ENCODE measurements around the gene C1orf56. TPM values are rescaled to one million over a fixed set of nuclear protein-coding genes. Genes with fewer than 3 reads are reported as not detected.

The C1orf56 gene
- 1.0 and 1.2 TPM in 2 replicates for total RNA-seq

- H3K9me3 Mint-ChIP-seq: no peaks in the 10 kb centered on the region
- intact Hi-C loops (cut with micrococcal nuclease): loop anchor here (2.0 kb wide), 2 partner anchors 23 to 39 kb away; partner anchors contain the start of genes GABPB2 and PRUNE1
- H3K27me3 Mint-ChIP-seq: no peaks in the 10 kb centered on the region
- peak within 1 kb of the TSS; percentile 93 for H3K4me3 Mint-ChIP-seq
- DNase-seq: peak; percentile 88
- H3K27ac Mint-ChIP-seq: peak within 1 kb of the TSS; percentile 84
- peaks cover 49% of the 10 kb centered on the region for H3K4me1 Mint-ChIP-seq
- H3K36me3 Mint-ChIP-seq (ENCODE audit: low read depth): peaks cover 21% of the 10 kb centered on the region
Measured at GRCh38 chr1:151047591-151047924, at the start of gene C1orf56. TSS of gene C1orf56 (plus strand) at chr1:151047751. CDS start at chr1:151047848, 97 bp downstream.

GRCh38 chr1:150997949-150998348, 49.6 kb upstream of the C1orf56 start:
- peaks cover 31% of the 10 kb centered on the region for H3K36me3 Mint-ChIP-seq (ENCODE audit: low read depth)

GRCh38 chr1:150999051-150999674, 48.4 kb upstream of the C1orf56 start:
- no peaks in the 10 kb centered on the region for H3K9me3 Mint-ChIP-seq
- H3K27me3 Mint-ChIP-seq: no peaks in the 10 kb centered on the region
- H3K27ac Mint-ChIP-seq: no peak overlapping the region
- no peak overlapping the region for H3K4me3 Mint-ChIP-seq
- intact Hi-C loops (cut with micrococcal nuclease): no loop called here
- DNase-seq: no peak
- H3K4me1 Mint-ChIP-seq: peaks cover 37% of the 10 kb centered on the region
- peaks cover 31% of the 10 kb centered on the region for H3K36me3 Mint-ChIP-seq (ENCODE audit: low read depth)

More at GRCh38 chr1:150997949-150998348, 49.6 kb upstream of the C1orf56 start:
- no peak for DNase-seq
- intact Hi-C loops (cut with micrococcal nuclease): no loop called here
- Mint-ChIP-seq H3K4me1 (peaks cover 28% of the 10 kb centered on the region), H3K4me3 (no peak overlapping the region), H3K27me3 (no peaks in the 10 kb centered on the region), H3K27ac (no peak overlapping the region), H3K9me3 (no peaks in the 10 kb centered on the region)

GRCh38 chr1:150999926-151000325, 47.6 kb upstream of the C1orf56 start:
- Mint-ChIP-seq H3K36me3 (ENCODE audit: low read depth) (peaks cover 31% of the 10 kb centered on the region), H3K27me3 (no peaks in the 10 kb centered on the region), H3K27ac (no peak overlapping the region), H3K4me1 (peaks cover 43% of the 10 kb centered on the region), H3K9me3 (no peaks in the 10 kb centered on the region), H3K4me3 (no peak overlapping the region)
- DNase-seq: no peak
- intact Hi-C loops (cut with micrococcal nuclease): loop anchor here (10.0 kb wide), 1 partner anchor 515 kb away; the partner anchor contains the start of gene TARS2

- Mint-ChIP-seq H3K4me3 (no peak overlapping the region), H3K4me1 (peaks cover 44% of the 10 kb centered on the region), H3K27ac (no peak overlapping the region), H3K9me3 (no peaks in the 10 kb centered on the region), H3K36me3 (ENCODE audit: low read depth) (peaks cover 31% of the 10 kb centered on the region), H3K27me3 (no peaks in the 10 kb centered on the region)
- DNase-seq: no peak
- intact Hi-C loops (cut with micrococcal nuclease): loop anchor here (10.0 kb wide), 1 partner anchor 516 kb away; the partner anchor contains the start of gene TARS2
Measured at GRCh38 chr1:151000408-151000807, 47.1 kb upstream of the C1orf56 start.

GRCh38 chr1:151001602-151002001, 45.9 kb upstream of the C1orf56 start:
- Mint-ChIP-seq H3K27me3 (no peaks in the 10 kb centered on the region), H3K4me1 (peaks cover 51% of the 10 kb centered on the region)

GRCh38 chr1:151002051-151002450, 45.5 kb upstream of the C1orf56 start:
- no peak for DNase-seq
- Mint-ChIP-seq H3K9me3 (no peaks in the 10 kb centered on the region), H3K4me3 (no peak overlapping the region), H3K27me3 (no peaks in the 10 kb centered on the region), H3K4me1 (peaks cover 55% of the 10 kb centered on the region), H3K36me3 (ENCODE audit: low read depth) (peaks cover 27% of the 10 kb centered on the region), H3K27ac (no peak overlapping the region)
- intact Hi-C loops (cut with micrococcal nuclease): loop anchor here (10.0 kb wide), 1 partner anchor 517 kb away; the partner anchor contains the start of gene TARS2

More at GRCh38 chr1:151001602-151002001, 45.9 kb upstream of the C1orf56 start:
- H3K4me3 Mint-ChIP-seq: no peak overlapping the region
- DNase-seq: no peak
- H3K36me3 Mint-ChIP-seq (ENCODE audit: low read depth): peaks cover 31% of the 10 kb centered on the region
- H3K9me3 Mint-ChIP-seq: no peaks in the 10 kb centered on the region
- H3K27ac Mint-ChIP-seq: peak overlapping the region; percentile 7
- intact Hi-C loops (cut with micrococcal nuclease): loop anchor here (10.0 kb wide), 1 partner anchor 517 kb away; the partner anchor contains the start of gene TARS2

- peak overlapping the region; percentile 14 for H3K27ac Mint-ChIP-seq
- DNase-seq: no peak
- H3K36me3 Mint-ChIP-seq (ENCODE audit: low read depth): peaks cover 24% of the 10 kb centered on the region
- H3K4me1 Mint-ChIP-seq: peaks cover 61% of the 10 kb centered on the region
- no peaks in the 10 kb centered on the region for H3K9me3 Mint-ChIP-seq
- H3K4me3 Mint-ChIP-seq: peak overlapping the region; percentile 71
- intact Hi-C loops (cut with micrococcal nuclease): loop anchor here (10.0 kb wide), 1 partner anchor 518 kb away; the partner anchor contains the start of gene TARS2
- no peaks in the 10 kb centered on the region for H3K27me3 Mint-ChIP-seq
Measured at GRCh38 chr1:151002611-151003010, 44.9 kb upstream of the C1orf56 start.

- intact Hi-C loops (cut with micrococcal nuclease): loop anchor here (10.0 kb wide), 1 partner anchor 518 kb away; the partner anchor contains the start of gene TARS2
- peak; percentile 70 for DNase-seq
- Mint-ChIP-seq H3K4me1 (peaks cover 64% of the 10 kb centered on the region), H3K4me3 (peak overlapping the region; percentile 71), H3K9me3 (no peaks in the 10 kb centered on the region), H3K27me3 (no peaks in the 10 kb centered on the region), H3K36me3 (ENCODE audit: low read depth) (peaks cover 24% of the 10 kb centered on the region), H3K27ac (no peak overlapping the region)
Measured at GRCh38 chr1:151003180-151003579, 44.4 kb upstream of the C1orf56 start.

GRCh38 chr1:151005729-151006319, 41.7 kb upstream of the C1orf56 start:
- peaks cover 17% of the 10 kb centered on the region for H3K36me3 Mint-ChIP-seq (ENCODE audit: low read depth)
- DNase-seq: peak; percentile 70
- peak overlapping the region; percentile 90 for H3K27ac Mint-ChIP-seq
- peak overlapping the region; percentile 100 for H3K4me3 Mint-ChIP-seq
- H3K4me1 Mint-ChIP-seq: peaks cover 68% of the 10 kb centered on the region
- no peaks in the 10 kb centered on the region for H3K27me3 Mint-ChIP-seq
- H3K9me3 Mint-ChIP-seq: no peaks in the 10 kb centered on the region
- intact Hi-C loops (cut with micrococcal nuclease): loop anchor here (5.0 to 10.0 kb wide), 4 partner anchors 394 to 639 kb away; partner anchors contain the start of gene TARS2

- intact Hi-C loops (cut with micrococcal nuclease): loop anchor here (5.0 to 10.0 kb wide), 4 partner anchors 394 to 639 kb away; partner anchors contain the start of gene TARS2
- peak within 1 kb of the TSS; percentile 100 for H3K4me3 Mint-ChIP-seq
- no peaks in the 10 kb centered on the region for H3K9me3 Mint-ChIP-seq
- peaks cover 12% of the 10 kb centered on the region for H3K36me3 Mint-ChIP-seq (ENCODE audit: low read depth)
- H3K27ac Mint-ChIP-seq: peak within 1 kb of the TSS; percentile 90
- no peaks in the 10 kb centered on the region for H3K27me3 Mint-ChIP-seq
- peaks cover 70% of the 10 kb centered on the region for H3K4me1 Mint-ChIP-seq
- DNase-seq: peak; percentile 80
Measured at GRCh38 chr1:151006327-151007052, 41.1 kb upstream of the C1orf56 start, which contains the start of gene MINDY1. TSS of gene MINDY1 (minus strand) at chr1:151006902. CDS start at chr1:151002617, 4,285 bp downstream.

- Mint-ChIP-seq H3K9me3 (no peaks in the 10 kb centered on the region), H3K4me3 (peak overlapping the region; percentile 100), H3K4me1 (peaks cover 61% of the 10 kb centered on the region), H3K27me3 (no peaks in the 10 kb centered on the region), H3K27ac (peak overlapping the region; percentile 90), H3K36me3 (ENCODE audit: low read depth) (peaks cover 8% of the 10 kb centered on the region)
- intact Hi-C loops (cut with micrococcal nuclease): loop anchor here (1.0 to 10.0 kb wide), 10 partner anchors 33 to 641 kb away; partner anchors contain the start of genes ARNT, C1orf56, CERS2 and GABPB2
- no peak for DNase-seq
Measured at GRCh38 chr1:151007853-151008243, 39.7 kb upstream of the C1orf56 start.
